CD4-positive, alpha-beta T cell treated with Interferon gamma for 1 hour (primary cell): ENCODE data around the gene NFKB1.

Experiments used
- DNase-seq: peaks from one replicate; pipeline ENCODE4 v3.0.0-alpha.2; 2020

The NFKB1 gene

DNA sequence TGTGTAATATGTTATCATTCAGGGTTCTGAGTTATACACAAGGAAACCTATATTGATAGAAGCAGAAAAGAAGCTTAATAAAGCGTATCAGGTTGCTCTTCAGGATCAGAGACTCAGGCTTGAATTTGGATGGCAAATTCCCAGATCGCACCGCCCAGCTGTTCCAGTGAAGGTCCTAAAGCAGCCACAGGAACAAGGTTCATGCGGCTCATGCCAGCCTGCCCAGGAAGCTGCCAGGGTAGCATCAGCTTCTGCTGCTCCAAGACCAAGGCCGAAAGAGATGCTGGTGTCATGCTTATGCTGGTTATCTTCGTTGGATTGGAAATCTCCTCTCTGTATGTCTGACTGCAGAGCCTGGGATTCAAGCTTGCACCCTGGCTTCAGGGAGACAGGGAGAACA lies 131.9 kb downstream of the NFKB1 start:
- DNase-seq, result no peak

DNA sequence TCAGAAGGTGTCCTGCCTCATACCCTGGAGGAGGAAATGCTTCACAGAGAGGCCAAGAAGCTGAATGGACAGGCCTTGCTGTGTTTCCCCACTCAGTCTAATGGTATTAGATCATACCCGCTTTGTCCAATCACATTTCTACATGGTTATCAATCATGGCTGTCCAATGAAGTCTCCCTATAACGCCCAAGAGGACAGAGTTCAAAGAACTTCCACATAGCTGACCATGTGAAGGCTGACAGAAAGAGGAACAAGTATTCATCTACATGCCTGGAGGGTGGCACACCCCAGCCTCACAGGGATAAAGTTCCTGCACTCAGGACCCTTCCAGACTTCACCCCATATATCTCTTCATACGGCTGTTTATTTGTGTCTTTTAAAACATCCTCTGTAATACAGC lies 136.2 kb downstream of the NFKB1 start:
- DNase-seq, result no peak

DNA sequence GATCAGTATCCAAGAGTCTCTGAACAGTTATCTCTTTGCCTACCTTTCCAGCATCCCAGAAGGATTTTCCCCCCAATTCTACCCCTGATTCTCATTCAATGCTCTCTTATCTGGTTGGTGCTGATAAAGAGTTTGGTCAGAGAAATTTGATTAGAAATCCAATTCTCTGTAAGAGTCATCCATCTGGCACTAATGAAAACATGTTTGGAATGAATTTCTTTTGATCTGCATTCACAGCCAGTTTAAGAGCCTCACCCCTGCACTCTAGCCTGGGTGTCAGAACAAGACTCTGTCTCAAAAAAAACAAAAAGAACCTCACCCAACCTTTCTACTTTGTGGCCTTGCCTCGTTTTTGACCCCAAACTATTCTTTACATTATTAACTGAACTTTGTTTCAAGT lies 137.5 kb downstream of the NFKB1 start:
- no peak for DNase-seq

DNA sequence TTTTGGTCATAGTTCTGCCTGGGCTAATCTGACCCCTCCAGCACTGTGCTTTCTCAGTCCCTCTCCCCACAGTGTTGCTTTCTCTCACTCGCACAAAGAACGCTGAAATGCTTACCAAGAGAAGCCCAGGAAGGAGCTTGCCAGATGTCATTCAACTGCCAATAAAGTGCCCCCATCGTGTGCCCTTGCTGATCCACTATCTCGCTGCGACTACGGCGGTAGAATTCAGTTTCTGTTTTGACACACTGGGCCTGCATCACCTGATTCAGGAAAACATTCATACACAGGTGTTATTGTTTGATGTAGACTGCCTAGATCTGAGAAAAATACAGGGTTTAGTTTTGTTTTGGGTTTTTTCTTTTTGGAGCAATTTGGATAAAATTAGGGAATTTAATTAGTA lies 138.4 kb downstream of the NFKB1 start:
- DNase-seq, result no peak

DNA sequence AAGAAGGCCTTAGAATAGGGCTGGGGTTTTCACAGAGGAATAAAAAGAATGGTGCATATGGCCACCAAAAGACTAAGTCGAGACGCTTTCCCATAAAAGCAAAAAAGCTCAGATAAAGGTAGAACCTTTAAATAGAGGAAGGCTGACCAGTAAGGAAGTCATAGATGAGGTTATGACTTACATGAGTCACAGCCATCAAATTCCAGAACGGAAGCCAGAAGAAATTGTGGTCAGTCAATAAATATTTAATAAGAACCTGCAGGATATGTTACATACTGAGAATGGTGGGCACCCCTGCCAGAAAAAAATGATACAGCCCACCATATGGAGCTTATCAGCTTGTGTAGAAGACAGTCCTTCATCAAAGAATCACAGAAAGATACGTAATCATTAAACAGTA lies 139.5 kb downstream of the NFKB1 start:
- DNase-seq, result no peak

DNA sequence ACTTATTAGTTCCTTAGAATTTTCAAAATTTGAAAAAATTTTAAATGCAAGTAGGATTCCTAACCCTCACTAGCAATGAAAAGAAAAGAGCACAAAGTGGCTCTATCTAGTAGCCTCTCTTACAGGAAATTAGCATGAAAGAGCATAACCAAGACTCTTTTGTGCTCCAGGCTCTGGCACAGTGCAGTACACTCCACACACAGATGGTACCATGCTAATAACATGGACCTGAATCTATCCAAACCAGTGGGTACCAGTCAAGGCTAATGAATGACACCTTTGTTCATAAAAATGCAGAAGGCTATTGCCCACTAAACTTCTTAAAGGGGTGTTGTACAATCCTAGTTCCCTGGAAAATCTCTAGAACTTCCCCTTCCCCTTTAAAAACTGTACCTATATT lies 140.6 kb downstream of the NFKB1 start:
- no peak for DNase-seq

DNA sequence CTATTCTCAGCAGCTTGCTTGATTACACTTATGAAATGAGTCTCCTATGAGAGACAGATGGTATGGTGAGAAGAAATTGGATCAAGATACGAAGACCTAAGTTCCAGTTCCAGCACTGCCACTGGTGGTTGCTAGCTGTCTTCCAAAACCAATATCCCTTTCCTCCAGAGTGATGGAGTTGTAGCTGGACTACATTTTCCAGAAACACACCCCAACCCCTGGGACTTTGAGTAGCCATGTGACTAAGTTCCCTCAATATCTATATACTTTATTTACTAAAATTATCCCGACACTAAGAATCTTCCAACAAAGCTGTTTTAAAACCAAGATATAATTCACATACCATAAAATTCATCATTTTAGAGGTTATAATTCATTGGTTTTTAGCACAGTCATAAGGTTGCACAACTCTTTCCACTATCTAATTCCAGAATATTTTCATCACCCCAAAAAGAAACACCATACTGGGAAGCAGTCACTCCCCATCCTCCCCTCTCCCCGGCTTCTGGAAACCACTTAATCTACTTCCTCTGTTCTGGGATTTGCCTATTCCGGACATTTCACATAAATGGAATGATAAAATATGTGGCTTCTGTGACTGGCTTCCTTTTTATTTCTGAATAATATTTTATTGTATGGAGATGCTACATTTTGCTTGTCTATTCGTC lies 141.6 kb downstream of the NFKB1 start:
- DNase-seq, result no peak

DNA sequence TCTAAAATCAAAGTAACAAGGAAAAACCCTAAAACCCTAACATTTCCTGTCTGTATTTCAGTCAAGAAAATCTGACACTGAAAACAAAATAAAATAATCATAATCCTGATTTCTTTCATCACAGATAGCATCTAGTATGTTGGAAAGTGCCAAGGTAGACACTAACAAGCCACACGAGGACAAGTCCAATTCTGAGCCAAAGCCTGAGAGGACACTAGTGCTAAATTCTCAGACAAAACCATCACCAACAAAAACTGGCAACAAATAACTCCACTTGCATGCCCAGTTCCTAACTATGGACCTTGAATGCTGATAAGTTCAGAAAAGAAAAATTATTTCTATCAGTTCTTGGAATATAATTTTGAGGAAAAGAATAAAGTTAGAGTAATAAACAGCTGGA lies 146.0 kb downstream of the NFKB1 start:
- DNase-seq, result no peak

DNA sequence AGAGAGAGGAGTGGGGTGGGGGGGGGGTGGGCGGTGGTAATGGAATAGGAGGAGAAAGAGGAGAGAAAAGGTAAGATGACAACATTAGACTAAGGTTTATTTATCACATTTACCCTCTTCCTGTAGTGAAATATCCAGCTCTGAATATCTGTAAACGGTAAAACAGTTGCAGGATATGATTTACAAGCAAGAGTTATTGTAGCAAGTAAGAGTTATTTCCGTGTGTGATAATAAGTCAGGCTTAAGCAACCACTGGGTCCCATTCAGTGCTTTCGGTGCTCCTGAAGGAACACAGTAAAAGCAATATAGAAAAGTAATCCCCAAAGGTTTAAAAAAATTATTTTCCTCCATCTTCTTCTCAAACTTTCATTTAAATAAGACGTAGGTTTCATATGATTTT lies 156.0 kb downstream of the NFKB1 start:
- no peak for DNase-seq

DNA sequence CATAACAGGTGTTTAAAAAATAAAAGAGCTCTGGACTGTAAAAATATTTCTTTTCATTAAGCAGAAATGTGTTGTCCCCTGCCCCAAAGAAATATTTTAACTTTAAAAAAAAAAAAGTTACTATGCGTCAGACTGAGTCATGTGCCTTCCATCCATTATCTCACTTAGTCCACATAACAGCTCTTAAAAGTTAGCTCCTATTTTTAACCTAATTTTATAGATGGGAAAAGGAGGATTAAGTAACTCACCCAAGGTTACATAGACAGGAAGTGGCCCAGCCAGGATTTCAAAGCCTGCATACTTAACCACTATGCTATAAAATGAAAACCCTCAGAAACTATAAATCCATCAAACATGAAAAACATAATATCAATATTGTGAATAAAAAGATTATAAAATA lies 161.9 kb downstream of the NFKB1 start:
- DNase-seq, result no peak

DNA sequence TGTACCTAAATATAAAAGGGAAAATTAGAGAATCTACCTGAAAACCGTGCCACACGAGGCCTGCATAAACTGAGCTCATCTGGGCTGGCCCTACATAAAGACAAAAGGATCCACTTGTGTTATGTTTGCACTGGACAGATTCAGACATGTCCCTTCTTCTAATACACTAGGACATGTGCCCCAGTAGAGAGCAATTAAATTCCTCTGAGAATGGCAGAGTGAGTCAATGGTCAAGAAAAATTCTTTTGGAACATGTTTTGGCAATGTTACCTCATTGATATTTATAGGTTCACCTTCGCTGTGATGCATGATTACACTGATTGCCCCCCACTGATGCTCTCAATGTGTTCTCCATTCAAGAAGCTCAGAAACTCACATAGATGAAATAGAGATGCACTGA lies 164.4 kb downstream of the NFKB1 start:
- DNase-seq, result no peak
